ENCODE results near the gene ZC3H7A. TPM values are rescaled to one million over a fixed set of nuclear protein-coding genes. Genes with fewer than 3 reads are reported as not detected.
"Not testable (repeated sequence)": the region's sequence is repeated elsewhere in the genome, so short reads cannot be mapped to it uniquely, and the experiment has no call there.

ZC3H7A gene
- total and polyA plus RNA-seq, 10 of the 15 experiments (the other 5 are each of a cell fraction or from before 2014, with no cell fraction given), result 46.3 to 188 (median 68.6) TPM

- no peaks in the 10 kb centered on the region for H3K36me3 ChIP-seq (ENCODE audit: control insufficient read depth in 2 of 2, insufficient read depth in 2 of 2, low read length in 1 of 2)
- no peaks in the 10 kb centered on the region for H3K9me3 ChIP-seq (replicated peaks; ENCODE audit: control insufficient read depth, insufficient read depth, low read length)
- H3K4me2 ChIP-seq (ENCODE audit: control insufficient read depth, insufficient read depth), result no peak overlapping the region
- no peaks in the 10 kb centered on the region for H3K27me3 ChIP-seq (replicated peaks in 1 of 2; ENCODE audit: control insufficient read depth in 2 of 2, insufficient read depth in 2 of 2, low read length in 1 of 2)
- H3K4me3 ChIP-seq, result no peak overlapping the region
- no peak overlapping the region for H3K9ac ChIP-seq (ENCODE audit: control insufficient read depth, insufficient read depth, low read length)
- FAIRE-seq, result no peak
- no peaks in the 10 kb centered on the region for H3K79me2 ChIP-seq (ENCODE audit: control insufficient read depth, insufficient read depth, low read length)
- SMC1A ChIA-PET (ENCODE audit: uncharacterized antibody, unreplicated experiment), result no interaction called here
- BruUV-seq (replicated peaks), result no TSS peak
- RAD21 ChIA-PET (ENCODE audit: unreplicated experiment), result no interaction called here
- H3K4me1 ChIP-seq (ENCODE audit: control insufficient read depth, insufficient read depth, low read length), result no peaks in the 10 kb centered on the region
- H2AFZ ChIP-seq (ENCODE audit: control insufficient read depth, low read depth, low read length), result no peak overlapping the region
- CTCF ChIA-PET, result no interaction called here
- TF ChIP-seq PKNOX1 (IDR thresholded peaks at IDR 0.05) (peak; percentile 66), SPI1 (IDR thresholded peaks at IDR 0.05; ENCODE audit: borderline replicate concordance, insufficient read depth, low read depth, low read length) (peak; percentile 76; the same call in 1 of the 2 replicates), CUX1 (IDR thresholded peaks at IDR 0.05; ENCODE audit: insufficient replicate concordance, low read depth, low read length) (no peak)
- H4K20me1 ChIP-seq (ENCODE audit: control insufficient read depth, insufficient read depth), result no peaks in the 10 kb centered on the region
- POLR2A ChIA-PET, result no interaction called here
- 39% methylated on average over 10 of the region's 10 CpGs for WGBS (ENCODE audit: insufficient coverage, insufficient replicate concordance, low lambda C conversion rate, missing lambda C conversion rate)
- peak; percentile 57 for ATAC-seq
- no peak overlapping the region for H3K27ac ChIP-seq (ENCODE audit: control insufficient read depth, insufficient read depth)
- intact Hi-C loops (cut with micrococcal nuclease; ENCODE audit: unreplicated experiment), result loop anchor here (10.0 kb wide), 1 partner anchor 175 kb away; no protein-coding TSS in a partner anchor
- in situ Hi-C loops (cut with MboI), result loop anchor here (5.0 to 25.0 kb wide), 3 partner anchors 282 to 855 kb away; a partner anchor contains a TSS
- no peak for DNase-seq (ENCODE audit: low read depth, low spot score)
These were observed 22.7 kb upstream of the ZC3H7A start for GRCh38 chr16:11819798-11820197.

GRCh38 chr16:11818970-11819369 is 21.9 kb upstream of the ZC3H7A start:
- FAIRE-seq; BruUV-seq (replicated peaks); H3K4me2 ChIP-seq (ENCODE audit: control insufficient read depth, insufficient read depth); DNase-seq (ENCODE audit: low read depth, low spot score); H3K4me3 ChIP-seq; H3K9me3 ChIP-seq (replicated peaks; ENCODE audit: control insufficient read depth, insufficient read depth, low read length); H3K27me3 ChIP-seq (replicated peaks in 1 of 2; ENCODE audit: control insufficient read depth in 2 of 2, insufficient read depth in 2 of 2, low read length in 1 of 2); H3K79me2 ChIP-seq (ENCODE audit: control insufficient read depth, insufficient read depth, low read length); RAD21 ChIA-PET (ENCODE audit: unreplicated experiment); SMC1A ChIA-PET (ENCODE audit: uncharacterized antibody, unreplicated experiment); H3K4me1 ChIP-seq (ENCODE audit: control insufficient read depth, insufficient read depth, low read length); H3K27ac ChIP-seq (ENCODE audit: control insufficient read depth, insufficient read depth); H3K9ac ChIP-seq (ENCODE audit: control insufficient read depth, insufficient read depth, low read length); H3K36me3 ChIP-seq (ENCODE audit: control insufficient read depth in 2 of 2, insufficient read depth in 2 of 2, low read length in 1 of 2); H2AFZ ChIP-seq (ENCODE audit: control insufficient read depth, low read depth, low read length); H4K20me1 ChIP-seq (ENCODE audit: control insufficient read depth, insufficient read depth); POLR2A ChIA-PET; ATAC-seq: not testable (repeated sequence)
- CTCF ChIA-PET, result interaction anchor here (0.7 kb wide), 1 partner anchor 402 kb away, joined by 4 read pairs; no protein-coding TSS in a partner anchor
- in situ Hi-C loops (cut with MboI), result loop anchor here (5.0 to 25.0 kb wide), 3 partner anchors 282 to 854 kb away; a partner anchor contains a TSS
- WGBS (ENCODE audit: insufficient coverage, insufficient replicate concordance, low lambda C conversion rate, missing lambda C conversion rate), result 86% methylated on average over 13 of the region's 13 CpGs
- intact Hi-C loops (cut with micrococcal nuclease; ENCODE audit: unreplicated experiment), result loop anchor here (10.0 kb wide), 1 partner anchor 174 kb away; no protein-coding TSS in a partner anchor
